Astrocyte (in vitro differentiated cells and primary cell): ENCODE data around the gene JAM3. TPM values are rescaled to one million over a fixed set of nuclear protein-coding genes. Genes with fewer than 3 reads are reported as not detected.

Experiments
- DNase-seq: peaks from one replicate; pipeline ENCODE4 v3.0.0-alpha.2; 2010; ENCODE audit warnings: low read depth
- FAIRE-seq: peaks from 2 replicates; lab custom pipeline; 2011; peaks lifted over from hg19 to GRCh38; lab: Jason Lieb, UNC
- H2AFZ ChIP-seq: 2 replicates; pipeline ENCODE4 v1.6.0; 2012; ENCODE audit warnings: low read depth, low read length, inconsistent platforms
- H3K27ac ChIP-seq: 2 replicates; pipeline ENCODE4 v1.5.1; 2011; ENCODE audit warnings: low read depth, low read length, inconsistent platforms
- H3K27me3 ChIP-seq: 2 replicates; pipeline ENCODE4 v1.6.0; 2011; ENCODE audit warnings: low read length, inconsistent platforms; ENCODE audit not compliant: insufficient read depth
- H3K36me3 ChIP-seq: 2 replicates; pipeline ENCODE4 v1.5.1; 2011; ENCODE audit warnings: low read length, inconsistent platforms; ENCODE audit not compliant: insufficient read depth
- H3K4me1 ChIP-seq: 2 replicates; pipeline ENCODE4 v1.5.1; 2011; ENCODE audit warnings: low read length, inconsistent platforms; ENCODE audit not compliant: insufficient read depth
- H3K4me2 ChIP-seq: 2 replicates; pipeline ENCODE4 v1.6.0; 2012; ENCODE audit warnings: low read length, inconsistent platforms
- H3K4me3 ChIP-seq: 2 replicates; pipeline ENCODE4 v1.5.1; 2011; ENCODE audit warnings: low read depth, mild to moderate bottlenecking, low read length, inconsistent platforms; ENCODE audit not compliant: insufficient read depth
- H3K79me2 ChIP-seq: 2 replicates; pipeline ENCODE4 v1.6.0; 2012; ENCODE audit warnings: mild to moderate bottlenecking, low read length, inconsistent platforms; ENCODE audit not compliant: insufficient read depth
- H3K9ac ChIP-seq: 2 replicates; pipeline ENCODE4 v1.6.0; 2012; ENCODE audit warnings: mild to moderate bottlenecking, low read length, inconsistent platforms
- H3K9me3 ChIP-seq: 2 replicates; pipeline ENCODE4 v1.5.1; 2012; ENCODE audit warnings: low read depth, mild to moderate bottlenecking, low read length, inconsistent platforms; ENCODE audit not compliant: insufficient read depth
- H4K20me1 ChIP-seq: 2 replicates; pipeline ENCODE4 v1.6.0; 2012; ENCODE audit warnings: low read length, inconsistent platforms; ENCODE audit not compliant: insufficient read depth
- H3K27ac Mint-ChIP-seq: one replicate; pipeline ENCODE4 v1.8.0; 2021; ENCODE audit warnings: mild to moderate bottlenecking, mixed read lengths; ENCODE audit not compliant: unreplicated experiment
- H3K27me3 Mint-ChIP-seq: one replicate; pipeline ENCODE4 v1.8.0; 2021; ENCODE audit warnings: low read depth, mixed read lengths; ENCODE audit not compliant: unreplicated experiment
- H3K36me3 Mint-ChIP-seq: one replicate; pipeline ENCODE4 v1.8.0; 2021; ENCODE audit warnings: low read depth, mixed read lengths; ENCODE audit not compliant: unreplicated experiment
- H3K4me1 Mint-ChIP-seq: one replicate; pipeline ENCODE4 v1.8.0; 2021; ENCODE audit warnings: low read depth, mixed read lengths; ENCODE audit not compliant: unreplicated experiment
- H3K4me3 Mint-ChIP-seq: one replicate; pipeline ENCODE4 v1.8.0; 2021; ENCODE audit warnings: mild to moderate bottlenecking, moderate library complexity, mixed read lengths; ENCODE audit not compliant: unreplicated experiment
- H3K9me3 Mint-ChIP-seq: one replicate; pipeline ENCODE4 v1.8.0; 2021; ENCODE audit warnings: mild to moderate bottlenecking, mixed read lengths; ENCODE audit not compliant: unreplicated experiment
- CTCF ChIP-seq: IDR thresholded peaks from 2 replicates; pipeline ENCODE4 v1.5.1; 2011; ENCODE audit warnings: low read depth, mild to moderate bottlenecking, inconsistent platforms, low read length, moderate library complexity; ENCODE audit not compliant: insufficient read depth
- EZH2 ChIP-seq: IDR thresholded peaks from 2 replicates; pipeline ENCODE4 v1.6.1; 2012; ENCODE audit warnings: mild to moderate bottlenecking, low read length, inconsistent platforms; ENCODE audit not compliant: insufficient read depth
- total RNA-seq: library from RNA; stranded (reverse); gene quantifications from 2 replicates; pipeline ENCODE4 v1.2.1, GENCODE V29; 2021

JAM3 gene
- total RNA-seq, 1 donor from 2014 or later = 88.3 TPM

GRCh38 chr11:134153147-134153905, 84.5 kb downstream of the JAM3 start:
- no peak for FAIRE-seq
- H3K36me3 Mint-ChIP-seq = peaks cover 11% of the 10 kb centered on the region
- peaks cover 31% of the 10 kb centered on the region for H3K36me3 ChIP-seq

GRCh38 chr11:134154441-134154840, 85.6 kb downstream of the JAM3 start:
- H4K20me1 ChIP-seq = no peaks in the 10 kb centered on the region
- no peak overlapping the region for H2AFZ ChIP-seq
- H3K36me3 ChIP-seq = peaks cover 24% of the 10 kb centered on the region
- TF ChIP-seq EZH2 = no peak
- H3K79me2 ChIP-seq = no peaks in the 10 kb centered on the region
- H3K4me1 Mint-ChIP-seq = no peaks in the 10 kb centered on the region
- H3K4me3 ChIP-seq = no peak overlapping the region
- no peaks in the 10 kb centered on the region for H3K9me3 ChIP-seq
- no peaks in the 10 kb centered on the region for H3K9me3 Mint-ChIP-seq
- H3K27ac ChIP-seq = no peak overlapping the region
- peaks cover 12% of the 10 kb centered on the region for H3K36me3 Mint-ChIP-seq
- no peaks in the 10 kb centered on the region for H3K27me3 Mint-ChIP-seq
- H3K4me2 ChIP-seq = no peak overlapping the region
- H3K27me3 ChIP-seq = no peaks in the 10 kb centered on the region
- H3K4me3 Mint-ChIP-seq = no peak overlapping the region
- DNase-seq (no peak), FAIRE-seq (no peak)
- H3K27ac Mint-ChIP-seq = no peak overlapping the region
- no peak overlapping the region for H3K9ac ChIP-seq
- H3K4me1 ChIP-seq = no peaks in the 10 kb centered on the region

More at GRCh38 chr11:134153147-134153905, 84.5 kb downstream of the JAM3 start:
- Histone ChIP-seq H3K27me3 (no peaks in the 10 kb centered on the region), H3K9me3 (no peaks in the 10 kb centered on the region), H3K27ac (no peak overlapping the region), H4K20me1 (no peaks in the 10 kb centered on the region), H3K4me1 (no peaks in the 10 kb centered on the region), H3K4me2 (no peak overlapping the region), H2AFZ (no peak overlapping the region), H3K9ac (no peak overlapping the region), H3K4me3 (no peak overlapping the region), H3K79me2 (no peaks in the 10 kb centered on the region)
- TF ChIP-seq EZH2 (no peak), CTCF (no peak)
- Mint-ChIP-seq H3K27me3 (no peaks in the 10 kb centered on the region), H3K9me3 (no peaks in the 10 kb centered on the region), H3K27ac (no peak overlapping the region), H3K4me1 (no peaks in the 10 kb centered on the region), H3K4me3 (no peak overlapping the region)
- no peak for DNase-seq

GRCh38 chr11:134155456-134155855, 86.6 kb downstream of the JAM3 start:
- Histone ChIP-seq H3K36me3 (peaks cover 22% of the 10 kb centered on the region), H3K27me3 (no peaks in the 10 kb centered on the region), H3K9me3 (no peaks in the 10 kb centered on the region), H3K4me3 (no peak overlapping the region), H3K79me2 (no peaks in the 10 kb centered on the region), H4K20me1 (no peaks in the 10 kb centered on the region), H2AFZ (no peak overlapping the region), H3K4me1 (no peaks in the 10 kb centered on the region), H3K9ac (no peak overlapping the region), H3K4me2 (no peak overlapping the region), H3K27ac (no peak overlapping the region)
- Mint-ChIP-seq H3K27me3 (no peaks in the 10 kb centered on the region), H3K9me3 (no peaks in the 10 kb centered on the region), H3K4me1 (no peaks in the 10 kb centered on the region), H3K27ac (no peak overlapping the region), H3K4me3 (no peak overlapping the region), H3K36me3 (peaks cover 15% of the 10 kb centered on the region)
- FAIRE-seq (no peak), DNase-seq (no peak)
- TF ChIP-seq EZH2 (no peak), CTCF (no peak)
